ENCODE measurements around the gene FARP1. TPM values are rescaled to one million over a fixed set of nuclear protein-coding genes. Genes with fewer than 3 reads are reported as not detected.

The FARP1 gene
- total RNA-seq, 4 donors from 2014 or later = 13.1 to 71.2 (median 46.6) TPM

DNA sequence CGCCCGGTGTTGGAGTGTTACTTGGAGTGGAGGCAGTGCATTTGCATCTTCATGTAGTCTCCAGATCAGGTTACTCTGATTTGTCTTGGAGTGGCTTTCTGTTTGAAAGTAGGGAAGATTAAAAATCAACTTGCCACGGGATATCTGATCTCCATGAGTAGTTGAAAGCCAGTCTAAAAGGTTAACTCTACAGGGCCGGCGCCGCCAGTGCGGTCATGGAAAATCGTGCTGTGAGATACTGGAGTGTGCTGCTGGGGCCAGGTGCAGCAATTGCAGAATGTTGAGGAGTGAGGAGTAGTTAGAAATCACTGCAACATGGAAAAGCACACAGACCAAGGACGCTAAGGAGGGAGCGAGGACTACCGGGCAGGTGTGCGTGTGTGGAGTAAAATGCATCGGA, 259.0 kb downstream of the FARP1 start:
- no peaks in the 10 kb centered on the region for H3K9me3 ChIP-seq
- H3K4me3 ChIP-seq = no peak overlapping the region
- TF ChIP-seq CTCF (IDR thresholded peaks at IDR 0.05) (no peak), POLR2A (IDR thresholded peaks at IDR 0.05) (no peak)
- no peaks in the 10 kb centered on the region for H3K4me1 ChIP-seq
- no peak overlapping the region for H3K27ac ChIP-seq
- H3K36me3 ChIP-seq = no peaks in the 10 kb centered on the region
- DNase-seq = no peak
- intact Hi-C loops (cut with DNase I; ENCODE audit: low total_unique reads) = no loop called here
- no peaks in the 10 kb centered on the region for H3K27me3 ChIP-seq

- no peak overlapping the region for H3K27ac ChIP-seq
- H3K9me3 ChIP-seq = no peaks in the 10 kb centered on the region
- no peak for TF ChIP-seq CTCF (IDR thresholded peaks at IDR 0.05)
- no peak for TF ChIP-seq POLR2A (IDR thresholded peaks at IDR 0.05)
- no peak for DNase-seq
- H3K4me1 ChIP-seq = no peaks in the 10 kb centered on the region
- H3K27me3 ChIP-seq = no peaks in the 10 kb centered on the region
- intact Hi-C loops (cut with DNase I; ENCODE audit: low total_unique reads) = no loop called here
- H3K4me3 ChIP-seq = no peak overlapping the region
- H3K36me3 ChIP-seq = no peaks in the 10 kb centered on the region
Observed at GRCh38 chr13:98403076-98403475, 260.2 kb downstream of the FARP1 start.

DNA sequence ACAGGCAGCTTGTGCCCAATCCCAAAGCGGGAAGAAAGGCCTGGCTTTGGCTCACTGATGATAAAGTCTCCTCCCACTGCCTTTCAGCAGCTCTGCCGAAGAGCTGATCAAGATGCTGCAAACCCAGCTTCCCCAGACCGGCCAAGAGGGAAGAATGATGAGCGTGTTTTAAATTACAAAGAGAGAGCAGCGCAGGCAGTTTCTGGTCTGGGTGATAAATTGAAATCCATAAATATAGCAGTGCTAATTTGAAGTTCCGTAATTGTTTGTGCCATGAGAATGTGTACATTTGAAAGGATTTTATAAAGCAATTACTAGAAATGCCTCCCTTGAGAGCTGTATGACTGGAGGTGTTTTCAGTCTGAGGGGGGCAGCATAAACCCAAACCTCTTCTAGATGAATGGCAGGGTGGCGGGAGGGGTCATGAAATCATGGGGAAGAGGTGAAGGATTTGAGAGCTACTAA, 262.2 kb downstream of the FARP1 start:
- Histone ChIP-seq H3K27me3 (no peaks in the 10 kb centered on the region), H3K4me3 (no peak overlapping the region), H3K9me3 (no peaks in the 10 kb centered on the region), H3K4me1 (no peaks in the 10 kb centered on the region), H3K27ac (no peak overlapping the region), H3K36me3 (no peaks in the 10 kb centered on the region)
- no peak for DNase-seq
- intact Hi-C loops (cut with DNase I; ENCODE audit: low total_unique reads) = no loop called here
- TF ChIP-seq CTCF (IDR thresholded peaks at IDR 0.05) = no peak
- no peak for TF ChIP-seq POLR2A (IDR thresholded peaks at IDR 0.05)

DNA sequence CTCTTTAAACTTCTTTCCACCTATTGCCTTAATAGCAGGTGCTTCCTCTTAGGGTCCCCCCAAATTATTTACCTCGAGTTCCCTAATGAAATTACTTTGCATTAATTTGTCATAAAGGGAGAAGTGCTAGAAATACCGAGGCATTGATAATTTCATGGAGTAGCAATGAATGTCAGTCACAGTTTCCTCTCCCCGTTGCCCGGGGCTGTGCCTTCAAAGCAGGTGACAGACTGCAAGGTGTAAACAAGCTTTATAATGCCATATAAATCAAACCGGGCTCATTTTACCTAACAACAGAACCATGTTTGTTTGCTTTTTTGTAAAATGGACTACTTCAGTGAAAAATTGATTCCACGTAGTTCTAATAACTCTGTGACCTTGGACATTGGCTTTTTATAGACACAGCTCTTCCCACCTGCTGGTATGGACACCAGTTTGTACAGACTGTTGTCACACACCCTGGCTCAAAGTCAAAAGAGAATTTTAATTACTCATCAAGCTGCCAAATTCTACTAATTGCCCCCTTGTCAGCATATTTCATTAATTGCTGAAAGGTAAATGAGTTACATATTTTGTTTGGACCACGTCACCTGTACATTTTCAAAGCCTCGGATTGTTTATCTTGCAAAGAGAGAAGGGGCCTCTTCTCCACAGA, 262.9 kb downstream of the FARP1 start:
- intact Hi-C loops (cut with DNase I; ENCODE audit: low total_unique reads) = no loop called here
- H3K9me3 ChIP-seq = no peaks in the 10 kb centered on the region
- H3K4me1 ChIP-seq = no peaks in the 10 kb centered on the region
- no peak for TF ChIP-seq POLR2A (IDR thresholded peaks at IDR 0.05)
- no peak for TF ChIP-seq CTCF (IDR thresholded peaks at IDR 0.05)
- no peak overlapping the region for H3K27ac ChIP-seq
- no peak for DNase-seq
- H3K27me3 ChIP-seq = no peaks in the 10 kb centered on the region
- no peaks in the 10 kb centered on the region for H3K36me3 ChIP-seq
- no peak overlapping the region for H3K4me3 ChIP-seq

DNA sequence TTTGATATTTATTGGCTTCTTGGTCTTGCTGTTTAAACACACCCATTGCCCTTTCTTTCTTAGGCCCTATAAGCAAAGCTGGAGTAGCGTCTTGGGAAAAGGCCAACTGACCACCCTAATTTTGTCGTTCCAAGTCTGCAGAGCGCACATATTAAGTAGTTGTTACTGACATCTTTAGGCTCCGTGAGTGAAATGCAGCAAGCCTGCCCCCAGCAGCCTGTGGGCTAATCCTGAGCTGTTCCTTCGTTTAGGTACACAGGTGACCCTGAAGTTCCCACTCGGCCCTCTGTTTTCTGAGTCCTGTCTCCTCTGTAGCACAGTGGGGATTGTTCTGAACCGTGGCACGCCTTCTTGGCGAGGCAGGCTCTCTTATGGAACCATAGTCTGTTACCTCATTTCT, 263.5 kb downstream of the FARP1 start:
- no peak overlapping the region for H3K4me3 ChIP-seq
- H3K27me3 ChIP-seq = no peaks in the 10 kb centered on the region
- no peak overlapping the region for H3K27ac ChIP-seq
- no peaks in the 10 kb centered on the region for H3K36me3 ChIP-seq
- TF ChIP-seq POLR2A (IDR thresholded peaks at IDR 0.05) = no peak
- TF ChIP-seq CTCF (IDR thresholded peaks at IDR 0.05) = no peak
- no peaks in the 10 kb centered on the region for H3K9me3 ChIP-seq
- intact Hi-C loops (cut with DNase I; ENCODE audit: low total_unique reads) = no loop called here
- no peaks in the 10 kb centered on the region for H3K4me1 ChIP-seq
- DNase-seq = no peak
